Cerebellar nuclear complex (tissue), 1 donor: ENCODE results near the gene PGLYRP1.

ENCODE experiments used
- DNase-seq, 2 experiments: peaks; one replicate each; lab custom pipeline; 2025; lab: John Stamatoyannopoulos, UW

The PGLYRP1 gene

GRCh38 chr19:46000491-46001246 lies 22.2 kb downstream of the PGLYRP1 start:
- peak in 1 of 2 experiments; percentile 53 for DNase-seq

- DNase-seq, result peak; percentile 48 to 82
Measured at GRCh38 chr19:45999653-46000121, 23.2 kb downstream of the PGLYRP1 start.

- DNase-seq, result no peak
Measured at GRCh38 chr19:45998834-45999233, 24.0 kb downstream of the PGLYRP1 start.

- no peak for DNase-seq
Measured at GRCh38 chr19:45996933-45997332, 25.9 kb downstream of the PGLYRP1 start.

GRCh38 chr19:45995715-45996385 lies 27.0 kb downstream of the PGLYRP1 start:
- no peak for DNase-seq

- peak; percentile 99 for DNase-seq
Measured at GRCh38 chr19:45994998-45995714, 27.7 kb downstream of the PGLYRP1 start, which contains the start of gene CCDC61. TSS of gene CCDC61 (plus strand) at chr19:45995467. CDS start at chr19:46003019, 7,552 bp downstream.

- DNase-seq, result no peak
Measured at GRCh38 chr19:45994456-45994997, 28.3 kb downstream of the PGLYRP1 start.

- no peak for DNase-seq
Measured at GRCh38 chr19:45990113-45990728, 32.6 kb downstream of the PGLYRP1 start.

GRCh38 chr19:45985321-45985720 lies 37.5 kb downstream of the PGLYRP1 start:
- no peak for DNase-seq

GRCh38 chr19:45981350-45981749 lies 41.5 kb downstream of the PGLYRP1 start:
- no peak for DNase-seq

- no peak for DNase-seq
Measured at GRCh38 chr19:45978156-45978555, 44.7 kb downstream of the PGLYRP1 start.

GRCh38 chr19:45976178-45976577 lies 46.7 kb downstream of the PGLYRP1 start:
- DNase-seq, result no peak

GRCh38 chr19:45975306-45976070 lies 47.4 kb downstream of the PGLYRP1 start:
- DNase-seq, result no peak

- peak; percentile 20 to 78 for DNase-seq
Measured at GRCh38 chr19:45973553-45974338, 49.1 kb downstream of the PGLYRP1 start, which contains the start of gene NOVA2. TSS of gene NOVA2 (minus strand) at chr19:45973865. CDS start at chr19:45973351, 514 bp downstream.

- no peak for DNase-seq
Measured at GRCh38 chr19:45972947-45973540, 49.8 kb downstream of the PGLYRP1 start.

GRCh38 chr19:45972081-45972946 lies 50.5 kb downstream of the PGLYRP1 start:
- DNase-seq, result no peak

GRCh38 chr19:45971260-45971902 lies 51.5 kb downstream of the PGLYRP1 start:
- DNase-seq, result no peak

- DNase-seq, result no peak
Measured at GRCh38 chr19:45969676-45970075, 53.2 kb downstream of the PGLYRP1 start.
